HCT116 (cell line): ENCODE results near the gene CGB7. TPM values are rescaled to one million over a fixed set of nuclear protein-coding genes. Genes with fewer than 3 reads are reported as not detected.
A peak's percentile ranks its signal among the peaks of the same experiment; 100 is the strongest.

Experiments used
- ATAC-seq: fragments of 200-7000 bp; cut with Tn5 transposase; 2 replicates; pipeline ENCODE4 v1.9.1; 2020; ENCODE audit warnings: mild to moderate bottlenecking, moderate library complexity
- BruUV-seq: library from RNA; stranded (reverse); fragments of 400-500 nt; replicated peaks from 2 replicates; lab custom pipeline; 2021; lab: Mats Ljungman, UMichigan
- CTCF ChIA-PET: fragments of 300-600 bp; sonication (Branson Sonifier 250); formaldehyde crosslinking; loops from one replicate; lab custom pipeline; 2021; ENCODE audit warnings: antibody characterized with exemption; lab: Charles Lee
- POLR2A ChIA-PET: fragments of 300-600, 350-600 bp; sonication (Branson Sonifier 250); formaldehyde crosslinking; loops from one replicate; lab custom pipeline; 2021; ENCODE audit warnings: antibody characterized with exemption; lab: Charles Lee
- RAD21 ChIA-PET, 2 experiments: fragments of 300-600 bp; sonication (Branson Sonifier 250); formaldehyde crosslinking; loops; one replicate each; lab custom pipeline; 2023; ENCODE audit warnings: low total read pairs in 2 of 2; ENCODE audit not compliant: uncharacterized antibody in 2 of 2, unreplicated experiment in 2 of 2, low non-redundant PET in 1 of 2; lab: Charles Lee
- DNase-seq: peaks from one replicate; pipeline ENCODE4 v3.0.0-alpha.2; 2010; ENCODE audit warnings: low read depth, low spot score
- H2AFZ ChIP-seq: fragments of 200-600 bp; shearing (Covaris generic), sonication (generic); 2 replicates; pipeline ENCODE4 v1.6.1; 2017; ENCODE audit warnings: low read depth, mixed run types, mixed read lengths, antibody characterized with exemption, low read length; ENCODE audit not compliant: poor library complexity, severe bottlenecking
- H3K27ac ChIP-seq: 2 replicates; pipeline ENCODE4 v1.5.1; 2012; ENCODE audit warnings: low read depth, low read length
- H3K27me3 ChIP-seq: fragments of 200-600 bp; sonication (generic); 2 replicates; pipeline ENCODE4 v1.6.1; 2016; ENCODE audit warnings: mixed run types, low read length, mixed read lengths; ENCODE audit not compliant: insufficient read depth
- H3K36me3 ChIP-seq, 2 experiments: fragments of 200-500 bp in 1 of 2; fragments of 200-600 bp in 1 of 2; sonication (Bioruptor generic) in 1 of 2; sonication (generic) in 1 of 2; 2 replicates each; pipeline versions ENCODE4 v1.5.1 to v1.6.1; 2014 to 2016; ENCODE audit warnings: low read length in 2 of 2, inconsistent platforms in 1 of 2, mixed read lengths in 1 of 2, mixed run types in 1 of 2; ENCODE audit not compliant: insufficient read depth in 2 of 2, control insufficient read depth in 1 of 2
- H3K4me1 ChIP-seq, 2 experiments: fragments of 200-600 bp in 1 of 2; sonication (generic) in 1 of 2; 2 replicates each; pipeline versions ENCODE4 v1.5.1 to v1.6.1; 2012 to 2017; ENCODE audit warnings: low read length in 2 of 2, inconsistent platforms in 1 of 2, mild to moderate bottlenecking in 1 of 2, mixed read lengths in 1 of 2, mixed run types in 1 of 2, moderate library complexity in 1 of 2; ENCODE audit not compliant: insufficient read depth in 2 of 2, control insufficient read depth in 1 of 2
- H3K4me2 ChIP-seq: fragments of 200-600 bp; sonication (generic); 2 replicates; pipeline ENCODE4 v1.6.1; 2017; ENCODE audit warnings: mixed run types, low read length, mixed read lengths
- H3K4me3 ChIP-seq, 2 experiments: fragments of 200-600 bp in 1 of 2; sonication (generic) in 1 of 2; replicated peaks in 1 of 2; 2 replicates each; pipeline ENCODE4 v1.5.1; 2011 to 2016; ENCODE audit warnings: low read length in 2 of 2, control low read depth in 1 of 2, low read depth in 1 of 2, mild to moderate bottlenecking in 1 of 2, mixed read lengths in 1 of 2, mixed run types in 1 of 2
- H3K79me2 ChIP-seq: fragments of 200-600 bp; sonication (generic); 2 replicates; pipeline ENCODE4 v1.6.1; 2017; ENCODE audit warnings: mild to moderate bottlenecking, mixed run types, low read length, moderate library complexity, mixed read lengths; ENCODE audit not compliant: insufficient read depth
- H3K9ac ChIP-seq: fragments of 200-600 bp; sonication (generic); 2 replicates; pipeline ENCODE4 v1.6.1; 2016; ENCODE audit warnings: low read length, mixed read lengths
- H3K9me2 ChIP-seq: fragments of 200-600 bp; sonication (generic), shearing (Covaris generic); 2 replicates; pipeline ENCODE4 v1.6.1; 2017; ENCODE audit warnings: mixed run types, mild to moderate bottlenecking, moderate library complexity; ENCODE audit not compliant: insufficient read depth
- H3K9me3 ChIP-seq, 2 experiments: fragments of 200-500 bp in 1 of 2; fragments of 200-600 bp in 1 of 2; sonication (Bioruptor generic) in 1 of 2; sonication (generic) in 1 of 2; 2 replicates each; pipeline ENCODE4 v1.6.1; 2014 to 2017; ENCODE audit warnings: low read length in 2 of 2, mixed read lengths in 2 of 2, inconsistent platforms in 1 of 2, low read depth in 1 of 2, mild to moderate bottlenecking in 1 of 2, mixed run types in 1 of 2, moderate library complexity in 1 of 2; ENCODE audit not compliant: control insufficient read depth in 1 of 2, insufficient read depth in 1 of 2
- H4K20me1 ChIP-seq: fragments of 200-600 bp; sonication (generic), shearing (Covaris generic); 2 replicates; pipeline ENCODE4 v1.6.1; 2017; ENCODE audit warnings: mixed run types, mild to moderate bottlenecking, moderate library complexity; ENCODE audit not compliant: insufficient read depth
- CBX3 ChIP-seq: IDR thresholded peaks from 2 replicates; pipeline ENCODE4 v1.6.1; 2012; ENCODE audit warnings: low read depth
- CEBPB ChIP-seq: IDR thresholded peaks from 2 replicates; pipeline ENCODE4 v1.6.1; 2012; ENCODE audit warnings: low read depth
- CTCF ChIP-seq, 3 experiments: fragments of 200-600 bp in 1 of 3; sonication (generic) in 1 of 3; IDR thresholded peaks in 2 of 3; conservative IDR thresholded peaks in 1 of 3; 2 replicates each; pipeline ENCODE4 v1.5.1; 2012 to 2017; ENCODE audit warnings: low read depth in 2 of 3, low read length in 2 of 3, antibody characterized with exemption in 1 of 3, borderline replicate concordance in 1 of 3, control low read depth in 1 of 3, mild to moderate bottlenecking in 1 of 3, mixed read lengths in 1 of 3, mixed run types in 1 of 3, moderate library complexity in 1 of 3; ENCODE audit not compliant: insufficient read depth in 1 of 3
- EGR1 ChIP-seq: IDR thresholded peaks from 2 replicates; pipeline ENCODE4 v1.6.1; 2012; ENCODE audit warnings: low read depth
- ELF1 ChIP-seq: IDR thresholded peaks from 2 replicates; pipeline ENCODE4 v1.6.1; 2012; ENCODE audit warnings: low read depth, borderline replicate concordance
- EZH2 ChIP-seq: fragments of 200-600 bp; sonication (generic); IDR thresholded peaks from 2 replicates; pipeline ENCODE4 v1.6.1; 2017; ENCODE audit warnings: antibody characterized with exemption, mixed run types
- EZH2phosphoT487 ChIP-seq: fragments of 200-600 bp; IDR thresholded peaks from 2 replicates; pipeline ENCODE4 v1.6.1; 2018; ENCODE audit warnings: antibody characterized with exemption, borderline replicate concordance
- JUND ChIP-seq: IDR thresholded peaks from 2 replicates; pipeline ENCODE4 v1.6.1; 2012
- MAX ChIP-seq: IDR thresholded peaks from 2 replicates; pipeline ENCODE4 v1.6.1; 2012
- POLR2AphosphoS5 ChIP-seq: IDR thresholded peaks from 2 replicates; pipeline ENCODE4 v1.6.1; 2011; ENCODE audit warnings: mild to moderate bottlenecking, low read depth, low read length, moderate library complexity
- RAD21 ChIP-seq: IDR thresholded peaks from 2 replicates; pipeline ENCODE4 v1.6.1; 2012; ENCODE audit warnings: low read depth, mild to moderate bottlenecking
- SP1 ChIP-seq: IDR thresholded peaks from 2 replicates; pipeline ENCODE4 v1.6.1; 2012; ENCODE audit warnings: low read depth
- SRF ChIP-seq: IDR thresholded peaks from 2 replicates; pipeline ENCODE4 v1.6.1; 2012; ENCODE audit warnings: low read depth
- YY1 ChIP-seq: IDR thresholded peaks from 2 replicates; pipeline ENCODE4 v1.6.1; 2011; ENCODE audit warnings: low read length, low read depth, moderate library complexity, mild to moderate bottlenecking; ENCODE audit not compliant: insufficient replicate concordance; ENCODE audit errors: extremely low read depth
- ZBTB33 ChIP-seq: IDR thresholded peaks from 2 replicates; pipeline ENCODE4 v1.6.1; 2011; ENCODE audit warnings: mild to moderate bottlenecking, low read length, moderate library complexity; ENCODE audit not compliant: insufficient replicate concordance; ENCODE audit errors: extremely low read depth
- ZFX ChIP-seq: fragments of 450-650 bp; IDR thresholded peaks from 2 replicates; pipeline ENCODE4 v1.6.1; 2017
- ZNF274 ChIP-seq: fragments of 200-500 bp; sonication (Bioruptor generic); IDR thresholded peaks from 2 replicates; pipeline ENCODE4 v1.6.1; 2014; ENCODE audit warnings: mild to moderate bottlenecking, low read depth, low read length, inconsistent platforms
- intact Hi-C: fragments of 100-400 bp; cut with micrococcal nuclease; formaldehyde crosslinking; loops from 2 replicates; pipeline ENCODE4 v1.10.0; 2022
- total RNA-seq: library from RNA; stranded (reverse); gene quantifications from one replicate; pipeline ENCODE4 v1.2.1, GENCODE V29; 2021; ENCODE audit not compliant: unreplicated experiment

CGB7 gene
- total RNA-seq, 1 experiment from 2014 or later, result 5.4 TPM

GRCh38 chr19:49064029-49064629, 6.6 kb upstream of the CGB7 start:
- ChIA-PET CTCF (interaction anchor here (0.6 to 1.8 kb wide), 3 partner anchors 10 to 64 kb away, joined by 4 to 18 read pairs (median 4); no protein-coding TSS in a partner anchor), RAD21 (interaction anchor here in 1 of 2 experiments (0.6 to 0.8 kb wide), 2 partner anchors 12 to 71 kb away, joined by 3 read pairs; partner anchors contain the start of genes GYS1 and RUVBL2)
- peak overlapping the region; percentile 69 for H3K27ac ChIP-seq
- H2AFZ ChIP-seq, result no peak overlapping the region
- H3K36me3 ChIP-seq, result no peaks in the 10 kb centered on the region
- no peaks in the 10 kb centered on the region for H4K20me1 ChIP-seq
- intact Hi-C loops, result no loop called here
- no peaks in the 10 kb centered on the region for H3K9me3 ChIP-seq
- peak overlapping the region; percentile 42 to 56 for H3K4me3 ChIP-seq
- peak overlapping the region; percentile 67 for H3K9ac ChIP-seq
- DNase-seq, result no peak
- BruUV-seq, result no TSS peak
- TF ChIP-seq SP1 (no peak), ELF1 (no peak)
- TF ChIP-seq, all 23 proteins: peak for 0
- Histone ChIP-seq H3K4me2 (peak overlapping the region; percentile 89), H3K4me1 (peaks cover 35 to 76% of the 10 kb centered on the region in 2 experiments), H3K9me2 (no peaks in the 10 kb centered on the region), H3K27me3 (no peaks in the 10 kb centered on the region), H3K79me2 (no peaks in the 10 kb centered on the region)
- POLR2A ChIA-PET, result no interaction called here
- peak; percentile 49 for ATAC-seq

GRCh38 chr19:49061445-49061844, 3.9 kb upstream of the CGB7 start:
- no peak overlapping the region for H3K27ac ChIP-seq
- POLR2A ChIA-PET, result no interaction called here
- H3K9ac ChIP-seq, result no peak overlapping the region
- no peak for DNase-seq
- H4K20me1 ChIP-seq, result no peaks in the 10 kb centered on the region
- no peaks in the 10 kb centered on the region for H3K9me2 ChIP-seq
- BruUV-seq, result no TSS peak
- RAD21 ChIA-PET, result no interaction called here
- H3K4me2 ChIP-seq, result no peak overlapping the region
- ATAC-seq, result no peak
- H3K36me3 ChIP-seq, result no peaks in the 10 kb centered on the region
- no peak overlapping the region for H2AFZ ChIP-seq
- H3K79me2 ChIP-seq, result no peaks in the 10 kb centered on the region; the same call in 1 of the 2 replicates
- no peak overlapping the region for H3K4me3 ChIP-seq
- no peaks in the 10 kb centered on the region for H3K27me3 ChIP-seq
- intact Hi-C loops, result no loop called here
- H3K9me3 ChIP-seq, result no peaks in the 10 kb centered on the region
- peaks cover 36 to 88% of the 10 kb centered on the region in 2 experiments for H3K4me1 ChIP-seq
- CTCF ChIA-PET, result interaction anchor here (1.5 kb wide), 1 partner anchor 13 kb away, joined by 6 read pairs; no protein-coding TSS in a partner anchor
- TF ChIP-seq EGR1 (no peak), CEBPB (no peak), ZBTB33 (no peak), CBX3 (no peak), SRF (no peak), EZH2phosphoT487 (no peak), SP1 (no peak), YY1 (no peak), EZH2 (no peak), ZNF274 (no peak), RAD21 (no peak), JUND (no peak), ZFX (no peak), MAX (no peak), POLR2AphosphoS5 (no peak), CTCF (IDR thresholded peaks at IDR 0.05 in 2 of 3, conservative IDR thresholded peaks at IDR 0.05 in 1 of 3; ENCODE audit: borderline replicate concordance in 1 of 3, insufficient read depth in 1 of 3, low read depth in 2 of 3, low read length in 2 of 3) (no peak)
